T follicular helper cell (primary cell): ENCODE measurements around the gene FSTL5.

Experiments used
- DNase-seq: peaks from one replicate; pipeline ENCODE4 v3.0.0-alpha.2; 2020; ENCODE audit warnings: low read depth

FSTL5 gene

GRCh38 chr4:161454860-161455259 is 708.9 kb downstream of the FSTL5 start:
- no peak for DNase-seq

- no peak for DNase-seq
These were observed 715.1 kb downstream of the FSTL5 start for GRCh38 chr4:161448550-161449180.

- DNase-seq = no peak
These were observed 719.2 kb downstream of the FSTL5 start for GRCh38 chr4:161444626-161445025.

GRCh38 chr4:161442921-161443320 is 720.9 kb downstream of the FSTL5 start:
- no peak for DNase-seq

GRCh38 chr4:161438096-161438495 is 725.7 kb downstream of the FSTL5 start:
- DNase-seq = no peak

GRCh38 chr4:161428180-161428965 is 735.4 kb downstream of the FSTL5 start:
- DNase-seq = no peak

GRCh38 chr4:161419822-161420221 is 744.0 kb downstream of the FSTL5 start:
- no peak for DNase-seq

- DNase-seq = no peak
These were observed 751.9 kb downstream of the FSTL5 start for GRCh38 chr4:161411901-161412300.

GRCh38 chr4:161404346-161405110 is 759.3 kb downstream of the FSTL5 start:
- no peak for DNase-seq

GRCh38 chr4:161403781-161404180 is 760.0 kb downstream of the FSTL5 start:
- no peak for DNase-seq

- no peak for DNase-seq
These were observed 770.2 kb downstream of the FSTL5 start for GRCh38 chr4:161393602-161394001.

- DNase-seq = no peak
These were observed 781.1 kb downstream of the FSTL5 start for GRCh38 chr4:161382655-161383054.

GRCh38 chr4:161376275-161376674 is 787.5 kb downstream of the FSTL5 start:
- no peak for DNase-seq

- no peak for DNase-seq
These were observed 799.1 kb downstream of the FSTL5 start for GRCh38 chr4:161364681-161365080.

GRCh38 chr4:161360982-161361381 is 802.8 kb downstream of the FSTL5 start:
- DNase-seq = no peak

- DNase-seq = no peak
These were observed 804.3 kb downstream of the FSTL5 start for GRCh38 chr4:161359491-161359890.

GRCh38 chr4:161356351-161356750 is 807.4 kb downstream of the FSTL5 start:
- no peak for DNase-seq

GRCh38 chr4:161350946-161351345 is 812.9 kb downstream of the FSTL5 start:
- DNase-seq = no peak

- DNase-seq = no peak
These were observed 818.1 kb downstream of the FSTL5 start for GRCh38 chr4:161345741-161346140.

GRCh38 chr4:161343569-161343950 is 820.2 kb downstream of the FSTL5 start:
- no peak for DNase-seq

- DNase-seq = no peak
These were observed 820.8 kb downstream of the FSTL5 start for GRCh38 chr4:161342881-161343568.

- DNase-seq = no peak
These were observed 827.2 kb downstream of the FSTL5 start for GRCh38 chr4:161336621-161337020.
